NCI-H774 (cell line): ENCODE measurements around the gene CADM1.
A peak's percentile ranks its signal among the peaks of the same experiment; 100 is the strongest.

Source experiments
- DNase-seq: peaks from one replicate; lab custom pipeline; 2025; lab: John Stamatoyannopoulos, UW

Gene CADM1

DNA sequence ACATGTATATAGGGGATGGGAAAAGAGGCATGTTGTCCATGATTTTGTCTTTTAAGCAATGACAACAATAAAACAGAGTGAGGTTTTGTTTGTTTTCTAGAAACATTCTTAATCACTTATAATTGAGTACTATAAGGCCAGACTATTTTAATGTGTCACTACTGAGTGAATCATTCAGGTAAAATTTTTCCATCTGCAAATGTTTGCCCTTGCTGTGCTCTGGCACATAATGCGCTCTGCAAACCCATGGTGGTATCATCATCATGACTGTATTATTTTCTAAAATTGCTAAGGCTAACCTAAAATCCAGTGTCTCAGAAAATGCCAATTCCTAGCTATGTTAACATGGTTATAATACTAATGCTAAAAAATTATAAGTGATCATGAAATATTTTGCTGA is 261.2 kb downstream of the CADM1 start:
- no peak for DNase-seq

DNA sequence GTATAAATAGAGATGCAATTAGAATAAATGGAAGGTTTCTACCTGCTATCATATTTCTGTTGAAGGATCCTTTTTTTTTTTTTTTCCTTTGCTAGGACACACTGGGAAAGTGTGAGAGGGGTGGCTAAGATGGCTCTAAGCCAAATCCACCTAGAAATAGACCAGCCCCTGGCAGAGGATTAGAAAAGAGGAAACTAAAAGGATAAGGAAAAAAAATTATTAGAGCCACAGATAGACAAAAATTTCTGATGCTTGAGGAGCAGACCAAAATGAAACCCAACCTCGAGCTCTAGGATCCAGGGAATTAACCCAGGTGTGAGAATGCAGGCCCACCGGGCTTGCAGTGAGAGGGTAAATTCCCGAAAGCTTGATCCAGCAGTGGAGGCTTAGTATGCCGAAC is 262.3 kb downstream of the CADM1 start:
- no peak for DNase-seq

DNA sequence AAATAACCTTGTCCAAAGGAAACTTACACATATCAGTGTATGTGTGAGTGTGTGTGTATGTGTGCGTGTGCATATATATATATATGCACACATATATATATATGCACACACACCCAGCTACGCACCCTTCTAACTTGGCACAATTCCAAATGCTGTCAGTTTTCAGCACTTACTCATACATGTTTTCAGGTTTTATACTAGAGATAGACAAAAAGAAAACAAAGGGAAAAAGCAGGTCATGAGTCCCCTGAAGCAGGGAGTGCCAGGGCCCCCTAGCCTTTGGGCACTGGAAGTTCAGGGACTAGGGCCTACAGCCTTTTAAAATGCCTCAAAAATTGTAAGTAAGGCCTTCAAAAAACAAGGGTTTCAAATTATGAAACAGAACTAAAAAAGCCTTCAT is 265.4 kb downstream of the CADM1 start:
- DNase-seq, result no peak

DNA sequence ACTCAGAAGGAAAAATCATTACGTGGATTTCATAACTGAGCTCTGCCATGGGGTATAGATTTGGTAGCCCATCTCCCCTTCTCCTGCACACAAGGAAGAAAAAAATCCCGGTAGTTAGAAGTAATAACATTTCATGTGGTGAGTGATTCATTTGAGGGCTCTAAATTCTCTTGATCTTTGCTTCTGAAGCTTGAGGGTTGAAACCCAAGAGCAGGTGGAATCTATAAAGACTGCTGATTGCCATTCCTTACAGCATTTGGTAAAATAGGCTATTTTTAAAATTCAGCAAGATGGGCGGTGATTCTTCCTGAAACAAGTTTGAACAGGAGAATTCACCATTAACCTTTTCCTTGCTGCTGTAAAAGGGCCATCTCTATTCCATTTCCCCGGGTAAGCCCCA is 266.1 kb downstream of the CADM1 start:
- no peak for DNase-seq

DNA sequence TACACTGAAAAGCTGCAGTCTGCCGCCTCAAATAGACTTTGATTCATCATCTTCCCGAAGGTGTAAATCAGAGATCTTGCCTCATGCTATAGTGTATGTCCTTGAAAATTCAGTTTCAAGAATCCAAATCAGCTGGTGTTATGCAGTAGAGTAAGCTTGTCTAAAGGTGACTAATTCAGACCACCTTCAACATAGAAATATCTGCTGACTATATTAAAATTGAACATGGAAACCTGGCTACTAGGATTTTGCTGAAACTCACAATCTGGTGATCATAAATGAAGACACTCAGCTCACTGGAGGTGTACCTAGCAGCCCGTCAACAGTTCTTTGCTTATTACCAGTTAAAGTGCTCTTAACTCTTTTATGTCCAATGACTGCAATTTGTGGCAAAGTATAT is 266.6 kb downstream of the CADM1 start:
- DNase-seq, result no peak

DNA sequence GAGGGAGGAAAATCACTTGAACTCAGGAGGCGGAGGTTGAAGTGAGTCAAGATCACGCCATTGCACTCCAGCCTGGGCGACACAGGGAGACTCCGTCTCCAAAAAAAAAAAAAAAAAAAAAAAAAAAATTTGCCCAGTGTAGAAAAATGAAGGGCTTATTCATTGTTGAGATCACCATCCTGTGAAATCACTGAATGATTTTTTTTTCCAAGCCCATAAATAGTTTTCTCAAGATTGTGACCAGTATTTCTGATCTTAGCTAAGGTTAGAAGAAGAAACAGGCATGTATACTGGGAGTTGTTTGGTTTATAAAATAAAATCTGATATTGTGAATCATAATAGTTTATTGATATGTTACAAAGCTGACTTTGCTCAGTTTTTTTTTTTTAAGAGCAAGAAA is 269.4 kb downstream of the CADM1 start:
- no peak for DNase-seq

DNA sequence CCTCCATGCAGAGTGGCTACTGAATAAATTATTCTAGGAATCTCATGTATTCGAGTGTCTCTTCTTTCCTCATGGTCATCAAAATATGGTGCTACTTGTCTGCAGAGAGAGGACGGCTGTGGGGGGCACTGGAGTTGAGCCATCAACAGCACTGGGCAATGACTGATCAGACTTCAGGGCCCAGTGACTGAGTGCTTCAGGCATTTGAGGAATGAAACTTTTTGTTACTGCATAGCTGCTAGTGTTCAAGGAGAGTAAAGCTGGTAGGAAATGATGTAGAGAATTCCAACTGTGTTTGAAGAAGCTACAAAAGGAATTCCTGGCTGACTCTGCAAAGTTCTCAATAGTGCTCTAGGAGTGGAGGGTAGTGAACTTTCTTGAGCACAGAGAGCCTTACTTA is 277.7 kb downstream of the CADM1 start:
- DNase-seq, result no peak

DNA sequence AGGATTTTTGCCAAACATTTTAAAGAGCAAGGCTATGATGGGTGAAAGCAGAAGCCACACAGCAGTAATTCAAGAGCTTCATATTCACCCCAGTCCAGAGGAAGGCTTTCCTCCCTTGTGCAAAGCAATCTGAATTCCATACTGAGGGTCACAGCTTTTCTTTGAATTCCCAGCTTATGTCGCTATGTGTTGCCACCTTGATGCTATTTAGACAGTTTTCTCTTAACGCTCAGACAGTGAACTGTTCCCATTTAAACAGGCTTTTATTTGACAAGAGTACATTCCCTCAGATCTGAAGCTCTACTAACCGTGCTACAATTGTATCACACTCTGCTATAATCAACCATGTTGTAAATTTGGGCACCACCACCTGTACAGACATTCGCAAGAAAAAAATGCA is 279.7 kb downstream of the CADM1 start:
- DNase-seq, result no peak

DNA sequence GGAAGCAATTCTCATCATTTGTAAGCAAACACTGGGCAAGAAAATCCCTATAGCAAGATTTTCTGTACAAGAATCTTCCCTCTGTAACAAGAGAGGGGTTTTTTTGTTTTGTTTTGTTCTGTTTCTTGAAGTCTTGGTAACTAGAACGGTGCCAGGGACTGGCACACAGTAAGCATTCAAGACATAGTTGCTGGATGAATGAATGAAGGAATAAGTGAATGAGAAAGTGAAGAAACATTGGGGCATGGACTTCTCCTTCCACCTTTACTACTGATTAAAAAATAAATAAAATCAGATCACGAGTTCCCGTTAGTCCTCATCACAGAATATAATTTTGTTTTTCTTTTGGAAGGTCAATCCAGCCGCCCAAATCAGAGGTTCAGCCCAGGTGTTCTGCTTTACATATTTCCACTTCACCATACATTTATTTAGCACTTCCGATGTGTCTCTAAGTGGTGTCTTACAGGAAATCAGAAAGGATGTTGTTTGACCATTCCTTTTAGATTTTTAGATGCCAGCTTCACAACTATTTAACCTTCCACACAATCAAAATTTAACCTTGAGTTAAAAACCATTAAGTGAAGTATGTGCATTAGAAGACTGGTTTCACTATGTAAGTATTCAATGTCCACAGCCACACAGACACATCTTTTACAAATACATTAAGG is 281.2 kb downstream of the CADM1 start:
- DNase-seq, result no peak

DNA sequence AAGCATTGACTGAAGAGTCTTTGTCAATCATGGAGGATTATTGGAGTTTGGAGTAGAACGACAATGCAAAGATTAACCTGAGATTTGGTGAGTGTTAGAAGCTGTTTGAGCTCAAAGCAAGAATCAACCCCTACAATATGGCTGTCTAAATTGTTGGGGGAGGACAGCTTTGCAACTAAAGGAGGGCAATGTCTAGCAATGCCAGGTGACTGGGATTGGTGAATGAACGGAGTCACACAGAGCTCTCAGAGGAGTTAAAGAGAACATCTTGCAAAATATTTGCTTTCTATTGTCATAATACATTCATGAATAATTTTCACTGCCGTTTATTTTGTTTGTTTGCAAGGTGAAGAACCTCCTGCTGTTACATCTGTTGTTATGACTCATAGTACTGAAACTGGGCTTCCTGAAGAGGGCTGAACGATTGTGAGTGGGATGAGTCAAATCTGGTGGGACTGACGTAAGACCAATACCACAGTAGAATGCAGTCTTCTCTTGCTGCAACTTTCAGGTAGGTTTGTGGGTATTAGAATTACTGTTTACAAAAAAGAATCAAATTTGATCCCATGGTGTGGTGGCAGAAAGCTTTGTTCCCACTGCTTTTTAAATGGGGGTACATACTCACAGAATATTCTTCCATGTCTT is 281.9 kb downstream of the CADM1 start:
- DNase-seq, result peak; percentile 80

DNA sequence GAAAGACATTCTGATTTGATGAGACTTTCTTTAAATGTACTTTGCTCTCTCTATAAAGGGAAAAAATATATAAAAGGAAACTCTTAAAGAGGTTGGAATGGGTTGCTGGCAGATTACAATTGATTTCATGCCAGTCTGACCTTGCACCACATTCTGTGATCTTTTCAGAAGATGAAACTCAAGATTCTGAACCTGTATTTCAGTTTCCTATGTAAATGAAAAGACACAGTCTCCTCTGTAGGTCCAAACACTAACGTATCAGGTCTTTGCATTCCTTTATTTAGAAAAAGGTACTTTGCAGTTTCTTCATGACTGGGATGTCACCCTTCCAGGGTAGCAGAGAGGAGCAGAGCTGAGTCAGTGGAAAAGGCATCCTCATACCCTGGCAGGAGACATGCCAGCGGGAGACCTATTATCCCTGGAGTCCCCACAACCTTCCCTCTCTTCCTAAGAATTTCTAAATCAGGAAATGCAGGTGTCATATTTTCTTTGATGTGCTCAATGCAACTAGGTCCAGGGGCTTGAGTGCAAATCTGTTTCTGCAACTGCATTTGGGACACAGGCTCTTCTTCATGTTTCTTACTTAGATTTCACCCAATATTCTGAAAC is 282.6 kb downstream of the CADM1 start:
- no peak for DNase-seq

DNA sequence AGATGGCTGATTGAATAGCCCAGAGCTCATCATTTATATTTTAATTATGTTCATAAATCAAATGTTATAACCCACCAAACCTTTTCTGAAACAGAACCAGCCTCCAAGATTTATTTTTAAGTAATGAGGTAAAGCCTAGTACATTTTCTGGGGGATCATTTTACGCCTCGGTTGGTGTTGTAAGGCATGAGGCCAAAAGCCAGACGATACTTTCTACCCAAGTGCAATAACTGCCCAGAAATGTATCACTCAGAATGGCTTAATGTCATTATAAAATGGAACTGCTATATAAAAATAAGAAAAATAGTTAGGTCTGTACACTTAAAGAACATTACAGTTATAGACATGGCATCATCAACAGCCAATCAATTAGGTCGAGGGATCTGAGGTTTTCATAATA is 283.3 kb downstream of the CADM1 start:
- no peak for DNase-seq

DNA sequence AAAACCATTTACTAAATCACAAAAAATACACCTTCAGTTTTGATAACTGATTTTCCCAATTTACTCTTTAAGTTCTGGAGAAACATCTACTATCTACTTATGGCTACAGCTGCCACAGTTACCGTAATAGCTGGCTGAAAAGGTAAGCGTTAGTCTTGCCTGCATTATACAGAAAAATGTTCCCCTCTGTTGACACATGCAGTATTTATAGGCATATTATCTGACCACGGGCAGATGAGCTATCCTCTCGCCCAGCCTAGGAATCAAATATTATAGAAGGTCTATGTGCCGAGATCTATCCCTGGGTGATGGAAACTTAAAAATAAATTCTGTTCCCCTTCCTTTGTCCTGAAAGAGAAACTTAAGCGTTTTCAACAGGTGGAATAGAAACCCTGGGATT is 283.8 kb downstream of the CADM1 start:
- DNase-seq, result no peak

DNA sequence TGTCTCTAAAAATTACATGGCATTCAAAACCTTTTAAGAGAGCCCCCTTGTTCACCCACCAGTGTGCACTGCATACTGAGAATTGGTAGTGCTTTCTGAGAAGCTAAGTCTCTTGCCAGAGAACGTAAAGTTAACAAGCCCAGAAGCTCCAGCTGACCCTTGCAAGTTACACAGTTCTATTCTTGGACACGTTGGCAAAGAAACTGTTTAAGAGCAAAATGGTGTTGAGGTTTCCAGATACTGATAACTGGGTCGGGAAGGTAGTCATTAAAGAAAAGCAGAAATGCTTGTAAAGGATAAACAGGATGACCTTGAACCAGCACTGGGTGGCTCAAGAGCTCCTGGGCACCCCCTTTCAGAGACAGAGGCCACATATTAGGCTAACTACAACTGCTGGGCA is 284.8 kb downstream of the CADM1 start:
- DNase-seq, result no peak

DNA sequence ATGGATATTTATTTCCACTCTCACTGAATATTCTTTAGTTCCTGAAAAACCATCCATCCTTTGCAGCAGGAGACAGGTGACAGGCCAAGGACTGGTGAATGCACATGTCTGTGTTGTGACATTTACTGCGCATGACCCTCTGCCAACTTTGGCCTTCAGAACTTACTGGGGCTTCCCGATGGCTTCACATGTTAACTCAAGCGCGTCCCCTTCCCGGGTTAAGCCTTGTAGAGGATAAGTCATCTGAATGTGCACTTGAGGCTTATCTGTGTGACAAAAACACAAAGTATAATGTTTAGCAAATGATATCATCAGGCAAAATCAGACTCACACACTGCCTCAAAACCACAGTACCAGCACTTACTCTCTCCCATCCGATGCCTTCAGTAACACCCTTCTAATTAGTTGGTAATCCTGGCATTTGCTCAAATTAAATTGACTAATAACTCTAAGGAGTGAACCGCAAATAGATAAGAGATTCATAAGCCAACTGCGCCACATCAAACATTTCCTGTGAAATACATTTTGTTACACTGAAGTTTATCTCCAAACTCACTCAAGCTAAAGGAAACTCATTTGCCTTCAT is 286.4 kb downstream of the CADM1 start:
- DNase-seq, result no peak

DNA sequence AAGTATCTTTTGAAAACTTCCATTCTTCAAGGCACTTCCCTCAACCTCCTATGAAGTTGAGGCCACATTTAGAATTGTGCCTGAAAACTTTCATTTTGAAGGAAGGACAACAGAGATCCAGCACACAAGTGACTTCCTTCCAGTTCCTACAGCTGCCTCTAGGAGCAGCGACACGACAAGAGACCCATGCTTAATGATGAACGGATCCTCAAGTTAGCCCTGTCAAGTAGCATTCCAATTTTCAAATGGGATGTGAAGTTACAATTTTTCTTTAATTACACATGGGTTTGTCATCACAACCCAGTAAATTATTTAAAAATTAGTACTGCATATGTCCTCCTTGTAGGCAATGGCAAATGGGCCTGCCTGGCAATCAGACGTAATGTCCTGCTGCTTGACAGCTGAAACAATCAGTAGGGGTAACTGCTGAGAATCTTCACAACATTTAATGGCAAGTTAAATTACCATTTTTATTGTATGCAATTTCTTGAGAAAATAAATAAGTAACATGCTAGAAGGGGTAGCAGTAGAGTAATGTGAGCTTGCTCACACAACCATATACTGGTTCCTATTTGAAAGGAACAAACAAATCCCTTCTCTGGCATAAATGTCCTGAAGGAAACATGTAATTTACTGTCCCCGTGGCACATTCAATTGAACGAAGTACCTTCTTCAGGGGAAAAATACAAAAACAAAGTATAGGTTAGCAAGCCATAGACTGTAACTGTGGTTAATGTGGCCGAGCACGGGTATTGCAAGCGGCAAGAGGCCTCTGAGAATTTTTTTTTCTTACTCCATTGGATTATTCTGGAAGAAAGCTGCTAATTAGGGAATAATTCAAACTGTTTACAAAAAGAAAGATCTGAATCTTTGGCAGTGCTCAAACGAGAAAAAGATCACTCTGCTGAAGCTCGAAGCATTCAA is 288.3 kb downstream of the CADM1 start:
- DNase-seq, result no peak

DNA sequence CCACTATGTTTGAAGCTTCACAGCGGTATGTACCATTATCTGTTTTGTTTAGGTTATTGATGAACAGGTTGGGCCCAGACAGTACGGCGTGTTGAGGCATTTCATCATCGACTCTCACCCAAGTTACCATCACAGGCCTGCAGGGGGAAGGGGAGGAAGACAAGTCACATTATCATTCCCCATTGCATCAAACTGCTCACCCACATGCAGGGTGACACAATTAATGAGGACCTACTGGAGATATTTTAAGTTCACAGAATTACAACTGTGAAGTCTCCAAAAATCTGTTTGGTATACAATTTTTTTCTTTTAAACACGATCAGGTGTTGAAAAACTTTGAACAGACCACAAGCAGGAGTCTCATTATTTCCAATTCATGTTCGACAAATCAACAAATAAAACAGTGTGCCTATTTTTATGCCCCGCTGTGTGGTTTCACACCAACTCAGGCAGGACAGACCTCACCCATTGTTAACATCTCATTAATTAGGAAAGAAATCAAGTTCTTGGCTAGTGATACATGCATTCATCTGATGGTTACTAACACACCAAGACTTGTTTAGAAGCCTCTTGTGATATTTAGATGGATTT is 289.5 kb downstream of the CADM1 start:
- no peak for DNase-seq

DNA sequence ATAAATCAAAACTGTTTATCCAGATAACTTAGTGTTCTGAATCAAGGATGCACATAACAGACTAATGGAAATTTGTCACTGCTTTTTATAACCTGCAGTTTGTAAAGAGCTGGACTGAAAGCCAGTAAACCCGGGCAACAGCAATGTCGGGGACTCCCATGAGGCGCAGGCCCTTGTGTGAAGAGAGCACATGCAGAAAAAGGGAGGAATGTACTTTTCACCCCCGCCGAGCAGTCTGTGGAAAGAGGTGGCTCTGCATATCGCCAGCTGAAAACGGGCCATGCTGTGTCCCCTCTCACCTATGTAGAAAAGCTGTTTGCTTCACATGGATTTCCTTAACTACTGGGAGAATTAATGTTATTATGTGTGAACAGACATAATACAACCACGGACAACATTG is 291.2 kb downstream of the CADM1 start:
- DNase-seq, result no peak

DNA sequence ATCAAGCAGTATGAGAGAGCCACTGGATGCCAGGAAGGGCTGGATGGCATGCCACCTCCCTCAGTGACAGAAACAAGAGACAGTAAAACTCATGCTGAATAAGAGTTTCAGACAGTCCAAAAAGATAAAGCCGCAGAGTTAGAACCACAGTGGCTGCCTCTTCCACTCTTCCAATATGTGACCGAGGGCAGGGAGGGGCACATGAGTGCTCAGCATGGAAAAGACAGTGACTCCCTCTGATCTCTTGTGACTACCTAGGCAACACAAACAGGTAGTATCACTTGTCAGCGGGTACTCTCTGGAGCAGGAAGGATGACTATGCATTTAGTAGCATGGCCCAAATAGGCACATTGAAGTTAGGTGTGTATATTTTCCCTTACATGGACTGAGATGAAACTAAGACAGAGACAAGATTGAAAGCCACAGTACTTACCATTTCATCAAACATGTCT is 295.4 kb downstream of the CADM1 start:
- DNase-seq, result no peak

DNA sequence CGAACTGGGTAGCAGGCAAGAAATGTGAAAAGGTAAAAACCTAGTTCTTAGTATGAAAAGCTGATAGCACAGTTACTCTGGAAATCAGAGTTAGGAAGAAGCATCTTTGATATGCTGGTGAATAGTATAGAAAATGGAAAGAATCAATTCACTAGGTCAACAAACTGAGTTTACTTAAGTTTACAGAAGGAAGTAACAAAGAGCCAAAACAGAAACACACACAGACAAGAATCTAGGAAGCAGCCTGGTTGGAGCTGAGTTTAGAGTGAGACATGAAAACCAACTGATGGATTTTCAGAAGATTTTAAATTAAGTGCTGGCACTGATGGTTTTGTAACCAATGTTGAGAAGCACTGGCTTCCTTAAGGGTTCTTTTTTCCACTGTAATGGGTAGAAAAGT is 296.3 kb downstream of the CADM1 start:
- DNase-seq, result no peak

DNA sequence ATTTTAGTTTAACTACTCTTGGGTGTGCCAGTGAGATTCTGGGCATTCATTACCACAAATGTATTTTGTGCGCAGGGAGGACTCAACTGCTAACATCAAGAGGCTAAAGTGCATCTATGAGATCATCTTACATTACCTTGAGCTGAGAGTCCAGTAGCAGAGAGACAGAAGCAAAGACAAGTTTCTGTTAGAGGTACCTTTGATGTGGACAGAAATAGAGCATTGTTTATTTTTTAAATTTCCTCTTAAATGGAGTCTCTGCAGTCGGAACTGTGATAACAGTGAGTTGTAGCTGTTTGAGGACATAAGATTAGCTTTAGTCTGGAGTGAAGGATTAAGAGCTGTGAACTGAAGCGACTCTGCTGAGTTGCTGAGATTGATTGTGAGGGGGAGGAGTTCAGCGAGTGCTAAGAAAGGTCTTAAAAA is 297.0 kb downstream of the CADM1 start:
- DNase-seq, result no peak
